Measurements from ENCODE around the gene KCNIP4. TPM values are rescaled to one million over a fixed set of nuclear protein-coding genes. Genes with fewer than 3 reads are reported as not detected.

KCNIP4 gene
- total and polyA plus RNA-seq, 2 donors from 2014 or later, result 9.8 to 43.9 TPM

- H3K9ac ChIP-seq (ENCODE audit: low read length in 3 of 3), result no peak overlapping the region
- H3K4me3 ChIP-seq (ENCODE audit: low read length in 3 of 3), result no peak overlapping the region
- H3K4me1 ChIP-seq (ENCODE audit: control insufficient read depth in 2 of 3, insufficient read depth in 2 of 3, low read depth in 1 of 3, low read length in 3 of 3), result no peaks in the 10 kb centered on the region
- no peaks in the 10 kb centered on the region for H3K27me3 ChIP-seq (ENCODE audit: control insufficient read depth, insufficient read depth, low read length)
- intact Hi-C loops (cut with DNase I), result no loop called here
- no peaks in the 10 kb centered on the region for H3K36me3 ChIP-seq (ENCODE audit: control insufficient read depth in 2 of 3, insufficient read depth in 3 of 3, low read length in 3 of 3)
- FAIRE-seq (no peak), DNase-seq (no peak)
- no peak for TF ChIP-seq CTCF (IDR thresholded peaks at IDR 0.05; ENCODE audit: borderline replicate concordance, extremely low read depth, insufficient read depth)
- no peak overlapping the region for H3K27ac ChIP-seq (ENCODE audit: low read depth in 2 of 2, low read length in 2 of 2)
- no peaks in the 10 kb centered on the region for H3K9me3 ChIP-seq (ENCODE audit: control insufficient read depth in 2 of 3, insufficient read depth in 1 of 3, low read length in 3 of 3)
Observed at GRCh38 chr4:20831746-20832145, 1116.8 kb downstream of the KCNIP4 start.

- no peak for DNase-seq
- no peak for FAIRE-seq
- H3K27ac ChIP-seq (ENCODE audit: low read depth in 2 of 2, low read length in 2 of 2), result no peak overlapping the region
Observed at GRCh38 chr4:20829617-20830357, 1118.8 kb downstream of the KCNIP4 start.

GRCh38 chr4:20825505-20825904 is 1123.1 kb downstream of the KCNIP4 start:
- no peaks in the 10 kb centered on the region for H3K4me1 ChIP-seq (ENCODE audit: control insufficient read depth in 2 of 3, insufficient read depth in 2 of 3, low read depth in 1 of 3, low read length in 3 of 3)
- no peak for FAIRE-seq

More at GRCh38 chr4:20829617-20830357, 1118.8 kb downstream of the KCNIP4 start:
- Histone ChIP-seq H3K4me3 (ENCODE audit: low read length in 3 of 3) (no peak overlapping the region), H3K4me1 (ENCODE audit: control insufficient read depth in 2 of 3, insufficient read depth in 2 of 3, low read depth in 1 of 3, low read length in 3 of 3) (no peaks in the 10 kb centered on the region), H3K9ac (ENCODE audit: low read length in 3 of 3) (no peak overlapping the region), H3K27me3 (ENCODE audit: control insufficient read depth, insufficient read depth, low read length) (no peaks in the 10 kb centered on the region), H3K9me3 (ENCODE audit: control insufficient read depth in 2 of 3, insufficient read depth in 1 of 3, low read length in 3 of 3) (no peaks in the 10 kb centered on the region), H3K36me3 (ENCODE audit: control insufficient read depth in 2 of 3, insufficient read depth in 3 of 3, low read length in 3 of 3) (no peaks in the 10 kb centered on the region)
- TF ChIP-seq CTCF (IDR thresholded peaks at IDR 0.05; ENCODE audit: borderline replicate concordance, extremely low read depth, insufficient read depth), result no peak
- intact Hi-C loops (cut with DNase I), result no loop called here

More at GRCh38 chr4:20825505-20825904, 1123.1 kb downstream of the KCNIP4 start:
- no peak for TF ChIP-seq CTCF (IDR thresholded peaks at IDR 0.05; ENCODE audit: borderline replicate concordance, extremely low read depth, insufficient read depth)
- H3K9ac ChIP-seq (ENCODE audit: low read length in 3 of 3), result no peak overlapping the region
- DNase-seq, result no peak
- H3K27me3 ChIP-seq (ENCODE audit: control insufficient read depth, insufficient read depth, low read length), result no peaks in the 10 kb centered on the region
- no peaks in the 10 kb centered on the region for H3K9me3 ChIP-seq (ENCODE audit: control insufficient read depth in 2 of 3, insufficient read depth in 1 of 3, low read length in 3 of 3)
- no peaks in the 10 kb centered on the region for H3K36me3 ChIP-seq (ENCODE audit: control insufficient read depth in 2 of 3, insufficient read depth in 3 of 3, low read length in 3 of 3)
- H3K27ac ChIP-seq (ENCODE audit: low read depth in 2 of 2, low read length in 2 of 2), result no peak overlapping the region
- intact Hi-C loops (cut with DNase I), result no loop called here
- H3K4me3 ChIP-seq (ENCODE audit: low read length in 3 of 3), result no peak overlapping the region

Data from kidney (tissue), 14 donors.